PFSK-1 (cell line): ENCODE data around the gene TMBIM4.

Experiments
- FOXP2 ChIP-seq: optimal IDR thresholded peaks from 2 replicates; pipeline ENCODE3; 2011; ENCODE audit warnings: borderline replicate concordance, control low read depth, inconsistent platforms; ENCODE audit not compliant: insufficient read depth; ENCODE audit errors: extremely low read length, extremely low read depth
- POLR2AphosphoS5 ChIP-seq: IDR thresholded peaks from 2 replicates; pipeline ENCODE4 v1.6.1; 2012; ENCODE audit warnings: low read depth, mild to moderate bottlenecking, control low read depth, low read length, moderate library complexity
- REST ChIP-seq, 2 experiments: IDR thresholded peaks; 2 replicates each; pipeline versions ENCODE4 v1.6.1 to v1.8.0; 2011 to 2012; ENCODE audit warnings: low read depth in 2 of 2, low read length in 2 of 2, control low read depth in 1 of 2, inconsistent platforms in 1 of 2, mild to moderate bottlenecking in 1 of 2, moderate library complexity in 1 of 2; ENCODE audit not compliant: insufficient read depth in 1 of 2
- SIN3A ChIP-seq: IDR thresholded peaks from 2 replicates; pipeline ENCODE4 v1.6.1; 2012; ENCODE audit warnings: mild to moderate bottlenecking, low read length, moderate library complexity, borderline replicate concordance; ENCODE audit not compliant: insufficient read depth
- TAF1 ChIP-seq: IDR thresholded peaks from 2 replicates; pipeline ENCODE4 v1.6.1; 2012; ENCODE audit warnings: low read length, control low read depth, borderline replicate concordance; ENCODE audit not compliant: insufficient read depth

The TMBIM4 gene

GRCh38 chr12:66176105-66176900 lies 6.5 kb upstream of the TMBIM4 start:
- no peak for TF ChIP-seq REST (IDR thresholded peaks at IDR 0.05; ENCODE audit: insufficient read depth in 1 of 2, low read depth in 2 of 2, low read length in 2 of 2)
- TF ChIP-seq POLR2AphosphoS5 = no peak
- no peak for TF ChIP-seq SIN3A
- TF ChIP-seq TAF1 = no peak
- TF ChIP-seq FOXP2 = no peak

- TF ChIP-seq REST (IDR thresholded peaks at IDR 0.05; ENCODE audit: insufficient read depth in 1 of 2, low read depth in 2 of 2, low read length in 2 of 2) (no peak), POLR2AphosphoS5 (no peak), TAF1 (no peak), SIN3A (no peak), FOXP2 (no peak)
Measured at GRCh38 chr12:66170606-66171005, 810 bp upstream of the TMBIM4 start.

- TF ChIP-seq FOXP2 = no peak
- TF ChIP-seq POLR2AphosphoS5 = no peak
- TF ChIP-seq TAF1 = no peak
- no peak for TF ChIP-seq SIN3A
- no peak for TF ChIP-seq REST (IDR thresholded peaks at IDR 0.05; ENCODE audit: insufficient read depth in 1 of 2, low read depth in 2 of 2, low read length in 2 of 2)
Measured at GRCh38 chr12:66168410-66168809, 1.4 kb downstream of the TMBIM4 start.

- no peak for TF ChIP-seq SIN3A
- no peak for TF ChIP-seq POLR2AphosphoS5
- no peak for TF ChIP-seq TAF1
- TF ChIP-seq FOXP2 = no peak
- TF ChIP-seq REST (IDR thresholded peaks at IDR 0.05; ENCODE audit: insufficient read depth in 1 of 2, low read depth in 2 of 2, low read length in 2 of 2) = no peak
Measured at GRCh38 chr12:66166561-66166960, 3.2 kb downstream of the TMBIM4 start.
